HuH-7.5 (cell line): ENCODE results near the gene SLC10A3.

ENCODE experiments used
- DNase-seq: peaks from one replicate; pipeline ENCODE4 v3.0.0; 2011; ENCODE audit warnings: low spot score

The SLC10A3 gene

GRCh38 chrX:154482786-154483185 is 7.6 kb downstream of the SLC10A3 start:
- DNase-seq: no peak

GRCh38 chrX:154481911-154482601 is 8.4 kb downstream of the SLC10A3 start:
- DNase-seq: no peak

GRCh38 chrX:154481195-154481594 is 9.2 kb downstream of the SLC10A3 start:
- DNase-seq: no peak

- peak; percentile 82 for DNase-seq
These were observed 11.5 kb downstream of the SLC10A3 start, which contains the start of gene LAGE3 for GRCh38 chrX:154478728-154479622. Gene LAGE3 (minus strand): TSS chrX:154479281. CDS start chrX:154478915, 366 bp downstream.

- no peak for DNase-seq
These were observed 12.4 kb downstream of the SLC10A3 start for GRCh38 chrX:154477891-154478477.

GRCh38 chrX:154476821-154477220 is 13.6 kb downstream of the SLC10A3 start:
- DNase-seq: no peak

- no peak for DNase-seq
These were observed 16.7 kb downstream of the SLC10A3 start for GRCh38 chrX:154473683-154474082.

- no peak for DNase-seq
These were observed 17.5 kb downstream of the SLC10A3 start for GRCh38 chrX:154472685-154473632.

GRCh38 chrX:154471839-154472684 is 18.4 kb downstream of the SLC10A3 start:
- no peak for DNase-seq

- DNase-seq: no peak
These were observed 19.4 kb downstream of the SLC10A3 start for GRCh38 chrX:154470914-154471568.

GRCh38 chrX:154470434-154470833 is 20.0 kb downstream of the SLC10A3 start:
- DNase-seq: no peak

GRCh38 chrX:154469880-154470279 is 20.5 kb downstream of the SLC10A3 start:
- DNase-seq: no peak

GRCh38 chrX:154469114-154469513 is 21.3 kb downstream of the SLC10A3 start:
- no peak for DNase-seq

GRCh38 chrX:154468217-154468616 is 22.2 kb downstream of the SLC10A3 start:
- no peak for DNase-seq

GRCh38 chrX:154467556-154467955 is 22.9 kb downstream of the SLC10A3 start:
- no peak for DNase-seq

GRCh38 chrX:154466907-154467306 is 23.5 kb downstream of the SLC10A3 start:
- no peak for DNase-seq

- DNase-seq: no peak
These were observed 24.4 kb downstream of the SLC10A3 start for GRCh38 chrX:154466036-154466435.

- no peak for DNase-seq
These were observed 24.8 kb downstream of the SLC10A3 start for GRCh38 chrX:154465601-154466000.

- no peak for DNase-seq
These were observed 25.5 kb downstream of the SLC10A3 start for GRCh38 chrX:154464806-154465365.
